Embryonic facial prominence (tissue), 1 donor: Measurements from ENCODE around the gene FBXO45.
"Not testable (repeated sequence)": the region's sequence is repeated elsewhere in the genome, so short reads cannot be mapped to it uniquely, and the experiment has no call there.

Source experiments
- DNase-seq: peaks from one replicate; pipeline ENCODE4 v3.0.0-alpha.2; 2016; ENCODE audit errors: extremely low spot score

FBXO45 gene

DNA sequence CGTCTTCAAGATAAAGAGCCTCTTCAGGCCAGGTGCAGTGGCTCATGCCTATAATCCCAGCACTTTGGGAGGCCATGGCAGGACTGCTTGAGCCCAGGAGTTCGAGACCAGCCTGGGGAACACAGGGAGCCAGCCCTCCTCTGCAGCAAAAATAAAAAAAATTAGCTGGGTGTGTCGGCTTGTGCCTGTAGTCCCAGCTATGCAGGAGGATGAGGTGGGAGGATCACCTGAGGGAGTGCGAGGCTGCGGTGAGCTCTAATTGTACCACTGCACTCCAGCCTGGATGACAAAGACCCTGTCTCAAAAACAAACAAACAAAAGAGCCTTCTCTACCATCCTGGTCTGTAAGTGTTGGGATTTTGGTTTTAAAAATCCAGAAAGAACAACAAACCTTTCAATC lies 11.2 kb upstream of the FBXO45 start:
- no peak for DNase-seq

GRCh38 chr3:196558476-196558875 lies 10.0 kb upstream of the FBXO45 start:
- DNase-seq, result no peak

DNA sequence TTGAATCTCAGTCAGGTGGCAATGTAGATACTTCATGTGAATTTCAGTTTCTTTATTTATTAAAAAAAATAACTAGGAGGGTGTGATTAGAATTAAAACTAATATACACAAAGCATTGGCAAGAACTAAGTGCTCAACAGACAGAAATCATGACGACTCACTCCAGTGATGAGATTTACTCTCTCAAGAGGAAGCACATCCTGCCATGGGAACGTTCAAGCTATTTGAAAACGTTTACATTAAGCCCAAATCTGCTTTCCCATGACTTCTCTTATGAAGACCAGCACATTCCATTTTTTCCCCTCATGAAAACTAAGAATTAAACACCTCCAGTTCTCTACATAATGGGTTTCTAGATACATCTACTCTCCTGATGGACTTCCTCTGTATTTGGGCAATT lies 8.6 kb upstream of the FBXO45 start:
- no peak for DNase-seq

- no peak for DNase-seq
Observed at GRCh38 chr3:196563721-196564225, 4.7 kb upstream of the FBXO45 start.

DNA sequence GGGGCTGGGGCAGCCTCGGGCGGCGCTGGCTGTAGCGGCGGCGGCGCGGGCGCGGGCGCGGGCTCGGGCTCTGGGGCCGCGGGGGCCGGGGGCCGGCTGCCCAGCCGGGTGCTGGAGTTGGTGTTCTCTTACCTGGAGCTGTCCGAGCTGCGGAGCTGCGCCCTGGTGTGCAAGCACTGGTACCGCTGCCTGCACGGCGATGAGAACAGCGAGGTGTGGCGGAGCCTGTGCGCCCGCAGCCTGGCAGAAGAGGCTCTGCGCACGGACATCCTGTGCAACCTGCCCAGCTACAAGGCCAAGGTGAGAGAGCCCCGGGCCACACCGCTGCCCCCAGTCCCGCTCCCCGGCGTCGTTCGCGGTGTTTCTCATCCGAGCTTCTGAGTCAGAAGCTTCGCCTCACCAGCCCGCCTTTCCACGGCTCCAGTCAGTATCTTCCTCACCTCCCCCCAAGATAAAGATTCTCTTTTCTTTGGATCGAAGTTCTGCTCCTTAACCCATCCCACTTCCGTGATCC lies 600 bp downstream of the FBXO45 start:
- DNase-seq, result no peak

DNA sequence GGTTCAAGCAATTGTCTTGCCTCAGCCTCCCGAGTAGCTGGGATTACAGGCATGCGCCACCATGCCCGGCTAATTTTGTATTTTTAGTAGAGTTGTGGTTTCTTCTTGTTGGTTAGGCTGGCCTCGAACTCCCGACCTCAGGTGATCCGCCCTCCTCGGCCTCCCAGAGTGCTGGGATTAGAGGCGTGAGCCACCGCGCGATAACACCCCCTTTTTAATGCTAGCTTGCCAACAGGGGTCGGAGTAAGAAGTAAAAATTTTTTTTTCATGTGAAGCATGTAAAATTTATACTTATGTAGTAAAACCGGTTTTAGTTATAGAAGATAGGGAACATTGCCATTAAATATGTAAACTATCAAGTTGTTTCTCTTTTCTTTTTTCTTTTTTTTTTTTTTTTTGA lies 1.9 kb downstream of the FBXO45 start:
- not testable (repeated sequence) for DNase-seq

- no peak for DNase-seq
Observed at GRCh38 chr3:196572389-196572788, 3.9 kb downstream of the FBXO45 start.

- no peak for DNase-seq
Observed at GRCh38 chr3:196585044-196585757, 16.7 kb downstream of the FBXO45 start.

DNA sequence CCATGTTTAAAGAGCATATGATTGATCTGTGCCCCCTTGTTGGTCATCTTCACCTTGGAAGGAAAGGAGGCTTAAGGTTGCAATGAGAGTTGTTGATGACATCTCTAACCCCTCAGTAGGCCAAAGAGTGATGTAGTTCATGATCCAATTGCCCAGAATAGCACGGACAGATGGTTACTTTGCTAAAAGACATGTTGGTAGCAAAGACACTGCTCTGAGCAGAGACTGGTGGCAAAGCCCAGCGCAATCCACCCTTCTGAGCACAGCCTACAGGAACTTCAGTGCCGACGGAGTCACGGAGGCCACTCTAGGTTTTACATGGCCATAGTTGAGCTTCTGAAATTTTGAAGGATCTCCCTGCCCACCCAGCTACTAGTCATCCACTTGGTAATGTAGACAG lies 21.8 kb downstream of the FBXO45 start:
- no peak for DNase-seq

DNA sequence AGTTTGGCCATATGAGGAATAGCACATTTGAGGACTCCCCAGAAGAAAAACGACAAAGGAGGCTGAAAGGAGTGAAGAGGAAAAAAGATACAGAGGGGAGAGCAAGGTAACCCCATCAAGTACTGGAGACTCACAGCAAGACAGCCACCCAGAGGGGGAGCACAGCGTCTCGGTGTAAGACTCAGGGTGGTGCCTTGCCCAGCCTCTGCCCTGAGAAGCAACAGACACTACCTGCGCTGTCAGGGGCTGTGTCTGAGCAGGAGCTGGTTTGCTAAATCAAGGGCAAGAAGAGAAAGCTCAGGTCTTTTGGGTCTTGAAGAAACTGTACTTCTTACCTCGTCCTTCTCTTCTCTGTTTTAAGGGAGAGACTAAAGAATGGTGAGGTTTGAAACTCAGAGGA lies 27.9 kb downstream of the FBXO45 start:
- DNase-seq, result no peak

- DNase-seq, result not testable (repeated sequence)
Observed at GRCh38 chr3:196597971-196598733, 29.7 kb downstream of the FBXO45 start.

- no peak for DNase-seq
Observed at GRCh38 chr3:196599734-196600128, 31.3 kb downstream of the FBXO45 start.

GRCh38 chr3:196600359-196600758 lies 31.9 kb downstream of the FBXO45 start:
- no peak for DNase-seq

DNA sequence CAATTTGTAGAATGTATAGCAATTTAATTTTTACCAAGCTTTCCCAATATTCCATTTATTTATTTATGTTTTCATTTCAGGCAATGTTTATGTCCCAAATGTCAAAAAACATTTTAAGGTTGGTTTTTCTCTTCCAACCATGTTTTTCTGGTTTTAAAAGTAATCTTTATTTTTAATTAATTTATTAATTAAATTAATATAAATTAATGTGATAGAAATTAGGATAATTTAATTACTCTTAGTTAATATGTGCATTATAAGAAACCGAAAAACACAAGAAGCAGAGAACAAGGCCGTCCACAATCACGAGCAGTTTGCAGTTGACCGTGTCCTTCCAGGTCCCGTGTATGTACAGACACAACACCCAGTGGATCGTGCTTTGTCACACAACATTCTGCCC lies 34.2 kb downstream of the FBXO45 start:
- no peak for DNase-seq

DNA sequence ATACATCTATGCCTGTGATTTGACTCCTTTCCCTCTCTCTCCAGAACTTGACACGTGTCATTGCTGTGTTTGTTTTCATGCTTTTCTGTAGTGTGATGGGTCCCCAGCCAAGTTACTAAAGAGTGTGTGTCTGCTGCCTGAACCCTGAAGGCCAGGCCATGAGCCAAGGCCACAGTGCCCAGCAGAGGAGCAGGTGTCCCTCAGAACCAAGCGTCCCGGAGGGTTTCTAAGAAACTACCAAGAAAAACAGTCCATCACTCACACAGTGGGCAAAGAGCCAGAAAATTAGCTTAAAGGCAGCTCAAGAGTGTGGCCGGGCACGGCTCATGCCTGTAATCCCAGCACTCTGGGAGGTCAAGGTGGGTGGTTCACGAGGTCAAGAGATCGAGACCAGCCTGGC lies 35.2 kb downstream of the FBXO45 start:
- DNase-seq, result no peak

DNA sequence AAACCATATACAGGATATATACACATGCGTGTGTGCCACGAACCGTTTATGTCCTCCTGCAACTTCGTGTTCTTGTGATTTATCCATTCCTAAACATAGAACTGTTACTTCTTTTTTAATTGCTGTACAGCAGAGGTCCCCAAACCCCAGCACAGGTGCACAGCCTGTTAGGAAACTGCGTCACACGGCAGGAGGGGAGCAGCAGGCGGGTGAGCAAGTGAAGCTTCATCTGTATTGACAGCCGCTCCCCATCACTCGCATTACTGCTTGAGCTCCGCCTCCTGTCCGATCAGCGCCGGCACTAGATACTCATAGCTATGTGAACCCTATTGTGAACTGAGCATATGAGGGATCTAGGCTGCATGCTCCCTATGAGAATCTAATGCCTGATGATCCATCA lies 36.1 kb downstream of the FBXO45 start:
- DNase-seq, result no peak

DNA sequence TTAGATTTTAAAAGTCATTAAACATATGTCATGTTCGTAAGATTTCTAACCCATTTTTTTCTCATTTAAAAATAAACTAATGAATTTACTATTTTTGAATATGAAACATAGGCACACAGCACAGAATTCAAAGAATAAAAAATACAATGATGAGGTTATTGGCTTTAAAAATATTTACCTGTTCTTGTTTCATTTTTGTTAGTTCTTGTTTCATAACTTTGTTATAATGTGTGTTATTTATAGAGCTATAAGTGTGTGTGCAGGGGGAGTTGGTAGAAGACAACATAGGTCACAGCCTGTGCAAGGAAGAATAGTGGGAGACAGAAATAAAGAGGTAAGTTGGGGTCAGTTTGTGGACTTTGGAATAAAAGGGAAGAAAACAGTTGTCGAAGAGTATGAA lies 40.2 kb downstream of the FBXO45 start:
- DNase-seq, result no peak

GRCh38 chr3:196609343-196609775 lies 40.9 kb downstream of the FBXO45 start:
- no peak for DNase-seq

DNA sequence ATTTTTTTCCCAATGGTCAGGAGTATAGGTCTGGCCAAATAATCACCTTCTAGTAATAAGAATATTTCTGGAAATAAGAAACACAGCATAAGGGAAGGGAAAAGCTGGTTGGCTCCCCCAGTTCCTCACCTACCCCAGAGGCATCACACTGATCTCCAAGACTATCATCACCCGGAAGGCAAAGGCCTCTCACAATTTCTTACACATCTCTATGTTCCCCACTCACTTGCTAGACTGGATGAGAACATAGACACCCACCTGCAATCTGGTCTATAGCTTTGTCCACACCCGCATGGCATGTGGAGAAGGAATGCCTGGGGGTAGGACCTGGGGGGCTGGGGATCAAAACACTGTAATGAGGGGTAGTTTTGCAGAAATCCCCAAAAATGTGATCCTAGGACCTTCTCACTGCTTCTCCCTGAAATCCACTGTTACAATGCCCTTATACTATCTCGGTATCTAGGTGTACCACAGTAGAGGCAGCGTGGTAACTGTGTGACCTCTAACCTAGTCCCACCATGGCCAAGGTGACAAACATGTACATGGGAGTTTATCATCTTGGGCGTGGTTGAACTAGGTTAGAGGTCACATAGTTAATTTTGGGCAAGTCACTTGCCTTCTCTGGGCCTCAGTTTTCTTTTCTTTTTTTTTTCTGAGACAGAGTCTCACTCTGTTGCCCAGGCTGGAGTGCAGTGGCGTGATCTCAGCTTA lies 41.5 kb downstream of the FBXO45 start:
- DNase-seq, result no peak

DNA sequence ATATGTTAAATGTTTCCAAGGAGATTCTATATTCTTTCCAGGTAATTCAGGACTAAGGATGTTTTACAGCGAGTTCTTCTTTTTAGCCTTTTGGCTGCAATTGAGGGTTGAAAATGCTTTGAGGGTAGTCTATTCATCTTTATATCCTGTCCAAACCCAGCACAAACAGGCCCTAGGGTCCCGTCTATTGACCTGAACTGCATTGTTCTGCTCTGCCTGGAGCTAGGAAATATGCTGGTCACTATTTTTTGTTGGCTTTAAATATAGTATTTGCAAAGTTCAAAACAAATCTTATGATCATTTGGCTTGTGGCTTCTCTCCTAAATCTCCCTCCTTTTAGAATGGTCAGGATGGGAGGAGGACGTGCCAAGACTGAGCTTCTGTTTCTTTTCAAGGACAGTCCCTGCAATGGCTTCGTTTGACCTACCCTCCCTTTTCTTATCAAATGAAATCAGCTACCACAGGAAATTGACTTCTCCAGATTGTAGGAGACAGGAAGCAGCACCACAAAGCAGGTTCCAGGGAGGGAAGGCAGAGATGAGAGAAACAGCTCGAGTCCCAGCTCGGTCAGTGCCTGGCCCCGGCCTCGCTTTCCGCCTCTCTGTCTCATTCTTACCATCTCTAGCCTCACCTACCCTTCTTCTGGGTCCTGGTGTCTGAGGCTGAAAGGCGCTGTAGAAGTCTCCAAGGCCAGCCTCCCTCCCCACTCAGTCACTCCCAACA lies 43.5 kb downstream of the FBXO45 start:
- DNase-seq, result no peak

DNA sequence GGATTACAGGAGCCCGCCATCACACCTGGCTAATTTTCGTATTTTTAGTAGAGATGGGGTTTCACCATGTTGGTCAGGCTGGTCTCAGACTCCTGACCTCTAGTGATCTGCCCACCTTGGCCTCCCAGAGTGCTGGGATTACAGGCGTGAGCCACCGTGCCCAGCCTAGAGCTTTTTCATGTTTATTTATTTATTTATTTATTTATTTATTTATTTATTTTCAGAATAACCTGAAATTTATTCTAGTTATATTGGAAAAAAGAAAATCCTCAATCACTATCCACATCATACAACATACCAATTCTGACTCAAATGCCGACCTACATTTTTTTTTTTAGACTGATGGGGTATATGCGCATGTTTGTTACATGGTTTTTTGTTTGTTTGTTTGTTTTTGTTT lies 46.8 kb downstream of the FBXO45 start:
- not testable (repeated sequence) for DNase-seq

DNA sequence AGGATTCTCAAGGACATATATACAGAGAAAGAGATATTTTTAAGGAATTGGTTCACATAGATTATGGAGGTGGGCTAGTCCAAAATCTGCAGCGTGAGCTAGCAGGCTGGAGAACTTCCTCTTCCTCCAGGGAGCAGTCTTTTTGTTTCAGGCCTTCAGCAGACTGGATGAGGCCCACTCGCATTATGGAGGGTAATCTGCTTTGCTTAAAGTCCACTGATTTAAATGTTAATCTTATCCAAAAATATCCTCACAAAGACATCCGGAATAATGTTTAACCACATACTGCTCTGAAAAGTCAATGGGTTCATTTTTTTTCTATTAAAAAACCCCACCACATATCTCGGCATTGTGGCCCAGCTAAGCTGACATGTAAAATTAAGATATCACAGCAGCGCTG lies 48.8 kb downstream of the FBXO45 start:
- no peak for DNase-seq
